Spleen (tissue), 11 donors: Measurements from ENCODE around the gene KLK15. TPM values are rescaled to one million over a fixed set of nuclear protein-coding genes. Genes with fewer than 3 reads are reported as not detected.
A peak's percentile ranks its signal among the peaks of the same experiment; 100 is the strongest.

Source experiments
- DNase-seq: peaks from one replicate; pipeline ENCODE4 v3.0.0-alpha.2; 2020
- H3K27ac ChIP-seq, 8 donors: fragments of 200-600 bp; sonication (generic) in 7 of 8; 1 replicate in 4 of 8; 2 replicates in 4 of 8; pipeline versions ENCODE4 v1.5.0 to v1.8.0; 2016 to 2021; ENCODE audit warnings: inconsistent platforms in 4 of 8, mild to moderate bottlenecking in 4 of 8, moderate library complexity in 1 of 8
- H3K27me3 ChIP-seq, 7 donors: fragments of 200-600 bp; sonication (generic) in 6 of 7; replicated peaks in 1 of 7; 1 replicate in 4 of 7; 2 replicates in 3 of 7; pipeline versions ENCODE4 v1.5.0 to v1.8.0; 2016 to 2021; ENCODE audit warnings: inconsistent platforms in 3 of 7, mild to moderate bottlenecking in 1 of 7
- H3K36me3 ChIP-seq, 6 donors: fragments of 200-600 bp; sonication (generic) in 5 of 6; 1 replicate in 4 of 6; 2 replicates in 2 of 6; pipeline versions ENCODE4 v1.5.0 to v1.8.0; 2016 to 2021; ENCODE audit warnings: inconsistent platforms in 2 of 6
- H3K4me1 ChIP-seq, 6 donors: fragments of 200-600 bp; sonication (generic) in 5 of 6; 1 replicate in 3 of 6; 2 replicates in 3 of 6; pipeline versions ENCODE4 v1.5.0 to v1.8.0; 2016 to 2021; ENCODE audit warnings: inconsistent platforms in 3 of 6
- H3K4me3 ChIP-seq, 8 donors: fragments of 200-600 bp; sonication (generic) in 7 of 8; 1 replicate in 4 of 8; 2 replicates in 4 of 8; pipeline versions ENCODE4 v1.5.0 to v1.8.0; 2016 to 2021; ENCODE audit warnings: inconsistent platforms in 4 of 8, mild to moderate bottlenecking in 4 of 8, moderate library complexity in 2 of 8
- H3K9me3 ChIP-seq, 8 donors: fragments of 200-600 bp; sonication (generic) in 7 of 8; 1 replicate in 4 of 8; 2 replicates in 4 of 8; pipeline versions ENCODE4 v1.5.0 to v1.8.0; 2016 to 2021; ENCODE audit warnings: inconsistent platforms in 4 of 8
- CTCF ChIP-seq, 11 experiments: fragments of 200-600 bp in 7 of 11; fragments of 450-650 bp in 4 of 11; sonication (generic) in 4 of 11; IDR thresholded peaks in 8 of 11; conservative IDR thresholded peaks in 3 of 11; 1 replicate in 7 of 11; 2 replicates in 4 of 11; pipeline versions ENCODE4 v1.4.0 to v1.8.0; 2016 to 2021; ENCODE audit warnings: antibody characterized with exemption in 11 of 11, inconsistent platforms in 4 of 11, mild to moderate bottlenecking in 1 of 11
- POLR2A ChIP-seq, 3 donors: fragments of 450-650 bp; IDR thresholded peaks; one replicate each; pipeline ENCODE4 v1.5.1; 2017; ENCODE audit warnings: antibody characterized with exemption in 3 of 3, mild to moderate bottlenecking in 1 of 3
- POLR2AphosphoS5 ChIP-seq, 3 donors: sonication (generic); formaldehyde crosslinking; IDR thresholded peaks; one replicate each; pipeline ENCODE4 v1.5.1; 2017; ENCODE audit warnings: antibody characterized with exemption in 3 of 3
- WGBS, 5 donors: extraction: QIAGEN DNeasy Blood & Tissue Kit in 3 of 5; methylation state at CpG; one replicate each; pipeline versions ENCODE4 v1.1.5 to v1.1.7; 2013 to 2018; 5-methylcytosine and 5-hydroxymethylcytosine counted together
- intact Hi-C: fragments of 100-400 bp; cut with DNase I; formaldehyde crosslinking; loops from one replicate; pipeline ENCODE4 v1.15.0; 2023; ENCODE audit warnings: low total_unique reads
- polyA plus RNA-seq, 3 donors: library from polyadenylated mRNA; stranded (reverse); fragments of 200-250 nt; gene quantifications; one replicate each; pipeline ENCODE4 v1.2.1, GENCODE V29; 2013
- total RNA-seq, 7 donors: library from RNA; depleted of rRNA in 3 of 7; stranded (reverse); fragments of >200 nt in 3 of 7; fragmentation: NEBNext Ultra II Directional in 4 of 7; extraction: Animal tissue kit (Norgen Biotek cat#: 25700) in 4 of 7; gene quantifications; one replicate each; pipeline versions ENCODE4 v1.1.0 to v1.2.1, GENCODE V29; 2016 to 2021
- donor health status: healthy with polysubstance abuse.
- donor health status: DM: no; HTN: no; CAD: no; lungs with moderate emphysema.
- donor health status: DM: no; HTN: no; CAD: no.
- donor health status: Bipolar disorder and iron deficiency.
- donor health status: healthy.
- donor health status: DM: no; HTN: no; CAD: no.
- donor health status: DM: yes; HTN: yes; CAD: no.

Gene KLK15
- total and polyA plus RNA-seq, 10 donors = 0.07 to 0.13 TPM; not detected in 8

- Histone ChIP-seq H3K4me3 (no peak overlapping the region), H3K4me1 (peaks cover 0 to 13% (median 4%) of the 10 kb centered on the region in 6 donors), H3K27ac (no peak overlapping the region), H3K36me3 (peaks cover 0 to 44% (median 28%) of the 10 kb centered on the region in 6 donors), H3K9me3 (no peaks in the 10 kb centered on the region), H3K27me3 (peaks cover 0 to 5% (median 0%) of the 10 kb centered on the region in 7 donors)
- no peak for TF ChIP-seq CTCF (IDR thresholded peaks at IDR 0.05 in 8 of 11, conservative IDR thresholded peaks at IDR 0.05 in 3 of 11)
- peak; percentile 4 to 26 (median 18) for TF ChIP-seq POLR2AphosphoS5 (IDR thresholded peaks at IDR 0.05)
- intact Hi-C loops = no loop called here
- 27 to 41% (median 34%) methylated on average over 16 of the region's 16 CpGs for WGBS, 5 donors
- no peak for DNase-seq
Observed at GRCh38 chr19:50794074-50794875, 39.1 kb downstream of the KLK15 start.

GRCh38 chr19:50793558-50794065 is 39.8 kb downstream of the KLK15 start:
- DNase-seq = no peak
- no peak overlapping the region for H3K27ac ChIP-seq
- no peak overlapping the region for H3K4me3 ChIP-seq
- H3K36me3 ChIP-seq = peaks cover 0 to 37% (median 21%) of the 10 kb centered on the region in 6 donors
- intact Hi-C loops = no loop called here
- peaks cover 0 to 13% (median under 1%) of the 10 kb centered on the region in 6 donors for H3K4me1 ChIP-seq
- TF ChIP-seq POLR2AphosphoS5 (IDR thresholded peaks at IDR 0.05) (peak in 2 of 3 donors; percentile 38 to 60), POLR2A (IDR thresholded peaks at IDR 0.05) (no peak)
- WGBS, 5 donors = 68 to 77% (median 75%) methylated on average over 9 to 11 of the region's 11 CpGs
- H3K9me3 ChIP-seq = no peaks in the 10 kb centered on the region
- peaks cover 0 to 5% (median 0%) of the 10 kb centered on the region in 7 donors for H3K27me3 ChIP-seq

GRCh38 chr19:50792272-50793250 is 40.8 kb downstream of the KLK15 start:
- 86 to 98% (median 91%) methylated on average over 13 of the region's 13 CpGs for WGBS, 5 donors
- no peak for DNase-seq
- Histone ChIP-seq H3K4me1 (peaks cover 0 to 10% (median 0%) of the 10 kb centered on the region in 6 donors), H3K27ac (no peak overlapping the region), H3K9me3 (no peaks in the 10 kb centered on the region), H3K36me3 (peaks cover 0 to 27% (median 11%) of the 10 kb centered on the region in 6 donors), H3K4me3 (no peak overlapping the region), H3K27me3 (peaks cover 0 to 5% (median 0%) of the 10 kb centered on the region in 7 donors)
- intact Hi-C loops = no loop called here
- TF ChIP-seq POLR2AphosphoS5 (IDR thresholded peaks at IDR 0.05) (peak in 1 of 3 donors; percentile 2), CTCF (IDR thresholded peaks at IDR 0.05 in 8 of 11, conservative IDR thresholded peaks at IDR 0.05 in 3 of 11) (no peak), POLR2A (IDR thresholded peaks at IDR 0.05) (no peak)

- H3K4me1 ChIP-seq = peaks cover 0 to 10% (median 0%) of the 10 kb centered on the region in 6 donors
- 82 to 91% (median 86%) methylated on average over 29 to 47 of the region's 47 CpGs for WGBS, 5 donors
- TF ChIP-seq CTCF (IDR thresholded peaks at IDR 0.05 in 8 of 11, conservative IDR thresholded peaks at IDR 0.05 in 3 of 11) (no peak), POLR2AphosphoS5 (IDR thresholded peaks at IDR 0.05) (peak in 2 of 3 donors; percentile 3 to 60)
- H3K27me3 ChIP-seq = peaks cover 0 to 5% (median 0%) of the 10 kb centered on the region in 7 donors
- H3K9me3 ChIP-seq = no peaks in the 10 kb centered on the region
- no peak for DNase-seq
- intact Hi-C loops = no loop called here
- no peak overlapping the region for H3K4me3 ChIP-seq
- H3K36me3 ChIP-seq = peaks cover 0 to 18% (median 4%) of the 10 kb centered on the region in 6 donors
- H3K27ac ChIP-seq = no peak overlapping the region
Observed at GRCh38 chr19:50791594-50792271, 41.6 kb downstream of the KLK15 start.
